Activated effector memory CD4-positive, alpha-beta T cell treated with Interleukin-2 at 50 U/mL for 16 hours (primary cell): ENCODE results near the gene SLC36A4.
"Not testable (repeated sequence)": the region's sequence is repeated elsewhere in the genome, so short reads cannot be mapped to it uniquely, and the experiment has no call there.

Experiments
- DNase-seq: peaks from one replicate; pipeline ENCODE4 v3.0.0-alpha.2; 2020

Gene SLC36A4

DNA sequence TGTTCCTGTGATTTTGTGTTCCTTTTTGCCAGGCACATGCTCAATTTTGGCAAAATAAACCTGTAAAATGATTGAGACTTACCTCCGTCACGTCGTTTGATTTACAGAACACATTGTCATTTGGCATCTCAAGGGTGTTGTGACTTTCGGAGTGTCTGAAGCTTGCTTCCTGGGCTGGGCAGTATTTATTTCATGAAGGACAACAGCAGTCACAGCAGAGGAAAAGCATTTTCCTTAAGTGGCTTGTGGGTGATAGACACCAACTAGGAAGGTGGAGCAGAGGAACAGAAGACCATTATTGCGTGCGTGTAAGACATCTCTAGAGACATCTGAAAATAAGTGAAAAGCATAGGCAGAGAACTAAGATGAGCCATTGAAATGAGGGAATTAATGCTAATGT lies 80.2 kb downstream of the SLC36A4 start:
- no peak for DNase-seq

DNA sequence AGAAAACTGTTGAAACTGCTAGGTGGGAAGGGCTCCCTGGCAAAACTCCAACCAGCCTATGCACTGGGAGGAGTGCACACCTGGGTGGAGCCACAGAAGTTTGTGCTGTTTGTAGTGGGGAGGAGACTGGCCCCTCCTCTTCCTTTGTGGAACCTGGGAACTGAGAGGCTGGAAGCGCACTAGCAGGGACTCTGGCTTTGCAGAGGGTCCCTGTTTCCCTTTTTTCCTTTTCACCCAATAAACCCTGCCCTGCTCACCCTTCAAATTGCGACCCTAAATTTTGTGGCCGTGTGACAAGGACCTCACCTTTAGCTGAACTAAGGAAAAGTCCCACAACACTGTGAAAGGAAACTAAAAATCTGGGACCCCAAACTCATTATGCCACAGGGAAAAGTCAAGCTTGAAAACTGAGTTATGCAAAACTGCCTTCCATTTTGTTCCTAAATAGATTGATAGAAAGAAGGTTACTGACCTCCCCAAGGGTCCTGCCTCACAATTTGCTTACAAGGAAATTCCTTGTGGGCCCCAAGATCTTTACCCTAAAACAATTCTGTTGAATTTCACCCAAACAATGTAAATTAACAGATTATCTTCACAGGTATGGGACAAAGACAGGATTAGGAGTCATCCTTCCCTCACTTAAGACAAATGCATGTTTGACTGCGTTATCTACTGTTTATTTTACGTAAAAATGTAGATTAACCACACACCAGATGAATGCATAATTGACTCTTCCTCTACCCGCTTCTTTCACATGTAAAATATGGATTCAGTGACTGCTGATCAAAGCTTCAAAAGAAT lies 81.0 kb downstream of the SLC36A4 start:
- no peak for DNase-seq

GRCh38 chr11:93114304-93114703 lies 83.5 kb downstream of the SLC36A4 start:
- no peak for DNase-seq

DNA sequence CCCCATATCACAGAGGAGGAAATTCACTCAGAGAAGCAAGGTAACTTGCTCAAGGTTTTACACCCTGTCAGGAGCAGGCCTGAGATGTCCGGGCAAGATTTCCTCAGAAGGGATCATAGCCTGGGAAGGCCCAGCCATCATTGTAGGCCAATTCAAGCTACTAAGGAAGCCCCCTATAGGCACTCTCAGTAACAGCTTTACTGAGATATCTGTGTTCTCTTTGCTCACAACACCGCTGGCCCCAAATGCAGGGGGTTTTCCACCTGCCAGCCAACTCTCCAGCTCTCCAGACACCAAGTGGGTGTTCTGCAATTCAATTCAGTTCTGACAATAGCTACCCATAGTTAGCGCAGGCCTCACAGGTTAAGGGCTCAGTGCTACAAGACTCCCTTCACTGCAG lies 84.0 kb downstream of the SLC36A4 start:
- no peak for DNase-seq

- DNase-seq = not testable (repeated sequence)
Measured at GRCh38 chr11:93111147-93111546, 86.6 kb downstream of the SLC36A4 start.

- no peak for DNase-seq
Measured at GRCh38 chr11:93100211-93100610, 97.6 kb downstream of the SLC36A4 start.

DNA sequence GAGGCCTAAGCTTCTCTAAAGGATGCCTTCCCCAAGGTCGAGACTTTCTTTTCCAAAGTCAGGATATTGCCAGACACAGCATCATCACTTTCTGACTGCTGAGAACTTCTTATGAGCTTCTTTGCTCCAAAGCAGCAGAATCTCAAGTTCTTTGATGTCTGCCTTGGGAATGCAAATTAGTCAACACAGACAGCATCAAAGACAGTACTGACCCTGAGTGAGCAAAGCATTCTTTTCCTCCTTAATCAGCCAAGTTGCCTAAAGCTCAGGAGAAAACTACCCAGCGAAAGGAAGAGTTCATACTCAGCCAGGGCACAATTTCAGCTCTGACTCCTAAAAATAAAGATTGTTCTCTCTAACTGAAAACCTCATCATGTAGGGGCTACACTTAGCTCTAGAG lies 98.0 kb downstream of the SLC36A4 start:
- no peak for DNase-seq
